HAP-1 (cell line): ENCODE results near the gene SPANXN4.

Experiments
- DNase-seq, 2 experiments: peaks; one replicate each; pipeline ENCODE4 v3.0.0-alpha.2; 2016 to 2020; ENCODE audit warnings: low spot score in 2 of 2
- H3K27me3 ChIP-seq: fragments of 250-450 bp; sonication (Bioruptor Pico); 2 replicates; pipeline ENCODE4 v1.5.1; 2020; ENCODE audit warnings: low read depth, mild to moderate bottlenecking, moderate library complexity
- H3K36me3 ChIP-seq: fragments of 250-450 bp; sonication (Bioruptor Pico); replicated peaks from 2 replicates; pipeline ENCODE4 v1.5.1; 2020; ENCODE audit warnings: mild to moderate bottlenecking
- H3K4me1 ChIP-seq: fragments of 250-450 bp; sonication (Bioruptor Pico); 2 replicates; pipeline ENCODE4 v1.5.1; 2020; ENCODE audit warnings: mild to moderate bottlenecking
- H3K4me3 ChIP-seq: fragments of 250-450 bp; sonication (Bioruptor Pico); 2 replicates; pipeline ENCODE4 v1.5.1; 2020; ENCODE audit warnings: mild to moderate bottlenecking, moderate library complexity
- H3K9me3 ChIP-seq: fragments of 250-450 bp; sonication (Bioruptor Pico); 2 replicates; pipeline ENCODE4 v1.5.1; 2020; ENCODE audit warnings: mild to moderate bottlenecking, moderate library complexity
- in situ Hi-C: fragments of 300-500 bp; cut with MboI; formaldehyde crosslinking; loops from 3 replicates; pipeline ENCODE4 v1.14.3; 2020; ENCODE audit warnings: low sequenced_read_pairs, inconsistent platforms, mixed read lengths

The SPANXN4 gene, protein sequence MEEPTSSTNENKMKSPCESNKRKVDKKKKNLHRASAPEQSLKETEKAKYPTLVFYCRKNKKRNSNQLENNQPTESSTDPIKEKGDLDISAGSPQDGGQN

DNA sequence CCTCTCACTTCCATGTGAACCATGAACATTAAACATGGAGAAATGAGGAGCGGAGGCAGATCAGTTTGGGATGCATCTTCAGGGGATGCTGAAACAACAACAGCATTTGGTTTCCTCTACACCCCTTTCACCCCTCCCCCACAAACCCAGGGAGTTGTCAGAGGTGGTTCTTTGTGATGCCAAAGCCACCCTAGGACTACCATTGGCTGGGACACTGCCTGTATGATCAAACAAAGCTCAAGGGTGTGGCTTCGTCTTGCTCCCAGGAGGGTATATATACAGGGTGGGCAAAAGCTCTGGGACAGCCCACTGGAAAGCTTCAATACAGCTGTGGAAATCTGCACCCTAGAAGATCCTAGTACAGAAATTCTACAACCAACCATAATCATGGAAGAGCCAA lies at the start of gene SPANXN4:
Gene SPANXN4, plus strand, starts transcription at position 301 of the 400 bp plus-strand sequence. Its CDS starts 87 bp downstream, at position 388.
- no peaks in the 10 kb centered on the region for H3K27me3 ChIP-seq
- no peaks in the 10 kb centered on the region for H3K9me3 ChIP-seq
- no peaks in the 10 kb centered on the region for H3K4me1 ChIP-seq
- DNase-seq = no peak
- no peak within 1 kb of the TSS for H3K4me3 ChIP-seq
- in situ Hi-C loops = no loop called here
- no peaks in the 10 kb centered on the region for H3K36me3 ChIP-seq

GRCh38 chrX:142977128-142977914 lies 48.4 kb upstream of the SPANXN4 start:
- Histone ChIP-seq H3K36me3 (no peaks in the 10 kb centered on the region), H3K27me3 (no peaks in the 10 kb centered on the region), H3K4me3 (no peak overlapping the region), H3K9me3 (no peaks in the 10 kb centered on the region; the same call in 1 of the 2 replicates), H3K4me1 (no peaks in the 10 kb centered on the region)
- DNase-seq = no peak
- in situ Hi-C loops = no loop called here

- H3K9me3 ChIP-seq = no peaks in the 10 kb centered on the region
- no peaks in the 10 kb centered on the region for H3K27me3 ChIP-seq
- in situ Hi-C loops = no loop called here
- no peak overlapping the region for H3K4me3 ChIP-seq
- no peaks in the 10 kb centered on the region for H3K36me3 ChIP-seq
- H3K4me1 ChIP-seq = no peaks in the 10 kb centered on the region
- no peak for DNase-seq
Measured at GRCh38 chrX:142978130-142978684, 47.5 kb upstream of the SPANXN4 start.

DNA sequence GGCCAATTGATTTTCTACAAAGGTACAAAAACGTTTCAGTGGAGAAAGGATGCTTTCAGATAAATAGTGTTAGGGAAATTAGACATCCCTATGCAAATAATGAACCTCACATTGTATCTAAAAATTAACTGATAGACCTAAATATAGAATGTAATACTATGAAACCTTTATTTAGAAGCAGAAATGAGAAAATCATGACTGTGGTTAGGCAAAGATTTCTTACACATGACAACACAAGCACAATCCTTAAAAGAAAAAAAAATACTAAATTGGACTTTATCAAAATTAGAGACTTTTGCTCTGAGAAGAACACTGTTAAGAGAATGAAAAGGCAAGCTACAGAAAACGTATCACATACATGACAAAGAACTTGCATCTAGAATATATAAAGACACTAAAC lies 43.0 kb upstream of the SPANXN4 start:
- no peaks in the 10 kb centered on the region for H3K27me3 ChIP-seq
- no peak for DNase-seq
- no peaks in the 10 kb centered on the region for H3K36me3 ChIP-seq
- H3K4me3 ChIP-seq = no peak overlapping the region
- H3K4me1 ChIP-seq = no peaks in the 10 kb centered on the region
- in situ Hi-C loops = no loop called here
- no peaks in the 10 kb centered on the region for H3K9me3 ChIP-seq

DNA sequence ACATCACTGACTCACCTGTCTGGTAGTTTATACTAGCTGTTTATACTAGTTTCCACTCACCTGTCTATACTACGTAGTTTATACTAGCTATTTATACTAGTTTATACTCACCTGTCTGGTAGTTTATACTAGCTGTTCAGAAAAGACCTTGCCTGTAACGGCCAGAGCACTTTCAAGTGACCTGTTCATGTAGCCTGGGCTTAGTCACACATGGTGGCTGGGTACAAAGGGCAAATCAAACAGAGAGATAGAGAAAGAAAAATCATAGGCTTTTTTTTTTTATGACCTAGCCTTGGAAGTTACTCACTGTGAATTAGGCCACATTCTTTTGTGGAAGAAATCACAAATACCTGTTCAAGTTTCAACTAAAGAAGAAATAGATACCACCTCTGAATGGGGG lies 30.7 kb upstream of the SPANXN4 start:
- Histone ChIP-seq H3K4me3 (no peak overlapping the region), H3K27me3 (no peaks in the 10 kb centered on the region), H3K4me1 (no peaks in the 10 kb centered on the region), H3K9me3 (no peaks in the 10 kb centered on the region; the same call in 1 of the 2 replicates), H3K36me3 (no peaks in the 10 kb centered on the region)
- DNase-seq = no peak
- in situ Hi-C loops = no loop called here

DNA sequence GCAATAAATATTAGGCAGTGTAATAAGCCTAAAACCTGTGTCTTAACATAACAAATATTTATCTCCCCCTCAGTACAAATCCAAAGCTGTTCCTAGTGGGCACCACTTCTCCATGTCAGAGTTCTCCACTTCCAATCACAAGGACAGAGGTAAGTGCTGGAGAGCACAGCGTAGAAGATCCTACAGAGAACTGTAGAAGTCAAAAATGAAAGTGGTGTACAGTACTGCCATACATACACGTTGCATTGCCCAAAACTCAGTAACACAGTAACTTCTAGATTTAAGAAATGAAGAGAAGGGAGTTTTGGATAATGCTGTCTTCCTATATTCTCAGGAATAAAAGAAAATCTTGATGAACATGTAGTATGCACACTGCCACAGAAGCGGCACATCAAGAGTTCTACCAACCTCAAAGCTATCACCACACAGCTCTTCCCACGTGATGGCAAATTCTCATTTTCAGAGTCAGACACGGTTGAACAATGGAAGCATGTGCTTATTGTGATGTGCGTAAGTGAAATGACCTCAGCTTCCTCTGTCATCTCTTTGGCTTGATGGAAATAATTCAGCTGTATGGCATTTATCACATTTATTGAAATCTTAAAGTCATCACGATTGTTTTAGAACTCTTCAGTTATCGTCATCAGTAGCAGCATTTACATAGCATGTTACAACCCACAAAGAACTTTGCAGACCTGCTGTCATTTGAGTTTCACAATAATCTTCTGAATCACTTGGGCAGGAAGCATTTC lies 27.1 kb upstream of the SPANXN4 start:
- H3K4me3 ChIP-seq = no peak overlapping the region
- no peak for DNase-seq
- in situ Hi-C loops = no loop called here

GRCh38 chrX:142999199-142999701 lies 26.5 kb upstream of the SPANXN4 start:
- in situ Hi-C loops = no loop called here
- Histone ChIP-seq H3K9me3 (no peaks in the 10 kb centered on the region), H3K27me3 (no peaks in the 10 kb centered on the region), H3K36me3 (no peaks in the 10 kb centered on the region), H3K4me3 (no peak overlapping the region), H3K4me1 (no peaks in the 10 kb centered on the region)
- no peak for DNase-seq

More for the DNA sequence above, 27.1 kb upstream of the SPANXN4 start:
- Histone ChIP-seq H3K27me3 (no peaks in the 10 kb centered on the region), H3K4me1 (no peaks in the 10 kb centered on the region), H3K9me3 (no peaks in the 10 kb centered on the region), H3K36me3 (no peaks in the 10 kb centered on the region)

DNA sequence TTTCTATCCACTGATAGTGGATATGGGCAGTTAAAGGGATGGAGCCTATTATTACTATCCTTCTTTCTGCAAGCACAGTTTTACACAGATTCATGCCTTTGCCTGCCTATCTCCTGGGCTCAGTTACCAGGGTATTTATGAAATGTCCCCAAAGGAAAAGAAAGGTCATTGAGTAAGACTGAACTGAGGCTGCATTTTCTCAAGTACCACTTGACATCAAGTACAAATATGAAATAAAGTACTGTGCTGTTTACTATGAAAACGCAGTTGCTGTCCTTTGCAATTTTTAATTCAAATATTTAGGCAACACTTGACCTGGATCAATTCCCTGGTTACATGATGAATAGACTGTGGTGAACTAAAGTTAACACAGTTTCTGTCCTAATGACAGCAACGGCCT lies 23.5 kb upstream of the SPANXN4 start:
- no peak overlapping the region for H3K4me3 ChIP-seq
- in situ Hi-C loops = no loop called here
- no peaks in the 10 kb centered on the region for H3K36me3 ChIP-seq
- no peaks in the 10 kb centered on the region for H3K4me1 ChIP-seq
- DNase-seq = no peak
- H3K27me3 ChIP-seq = no peaks in the 10 kb centered on the region
- H3K9me3 ChIP-seq = no peaks in the 10 kb centered on the region

GRCh38 chrX:143017272-143017671 lies 8.5 kb upstream of the SPANXN4 start:
- no peaks in the 10 kb centered on the region for H3K36me3 ChIP-seq
- H3K27me3 ChIP-seq = no peaks in the 10 kb centered on the region
- H3K4me1 ChIP-seq = no peaks in the 10 kb centered on the region
- no peaks in the 10 kb centered on the region for H3K9me3 ChIP-seq
- no peak for DNase-seq
- in situ Hi-C loops = no loop called here
- no peak overlapping the region for H3K4me3 ChIP-seq

DNA sequence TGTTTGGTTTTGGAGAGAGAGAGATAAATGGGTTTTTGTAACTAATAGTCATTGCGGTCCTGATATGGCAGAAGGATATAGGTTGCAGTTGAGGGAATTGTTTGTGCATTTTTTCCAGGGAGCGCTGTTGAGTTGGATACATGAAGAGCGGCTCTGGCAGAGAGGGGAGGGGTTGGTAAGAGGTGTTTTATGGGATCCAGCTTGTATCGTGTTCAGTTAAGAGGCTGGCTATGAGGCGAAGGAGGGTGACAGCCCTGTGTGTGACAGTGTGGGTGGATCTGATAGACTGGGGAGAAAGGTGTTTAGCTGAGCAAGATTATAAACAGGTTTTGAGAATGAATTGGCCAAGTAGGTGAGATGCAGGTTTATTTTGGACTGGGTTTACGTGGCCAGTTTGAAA lies 1.5 kb downstream of the SPANXN4 start:
- in situ Hi-C loops = no loop called here
- no peak for DNase-seq

GRCh38 chrX:143047511-143047910 lies 21.8 kb downstream of the SPANXN4 start:
- Histone ChIP-seq H3K27me3 (no peaks in the 10 kb centered on the region), H3K4me1 (no peaks in the 10 kb centered on the region), H3K9me3 (no peaks in the 10 kb centered on the region), H3K36me3 (no peaks in the 10 kb centered on the region), H3K4me3 (no peak overlapping the region)
- in situ Hi-C loops = no loop called here
- DNase-seq = no peak

More for the DNA sequence above, 1.5 kb downstream of the SPANXN4 start:
- no peaks in the 10 kb centered on the region for H3K4me1 ChIP-seq
- H3K36me3 ChIP-seq = no peaks in the 10 kb centered on the region
- H3K9me3 ChIP-seq = no peaks in the 10 kb centered on the region
- no peak overlapping the region for H3K4me3 ChIP-seq
- H3K27me3 ChIP-seq = no peaks in the 10 kb centered on the region

DNA sequence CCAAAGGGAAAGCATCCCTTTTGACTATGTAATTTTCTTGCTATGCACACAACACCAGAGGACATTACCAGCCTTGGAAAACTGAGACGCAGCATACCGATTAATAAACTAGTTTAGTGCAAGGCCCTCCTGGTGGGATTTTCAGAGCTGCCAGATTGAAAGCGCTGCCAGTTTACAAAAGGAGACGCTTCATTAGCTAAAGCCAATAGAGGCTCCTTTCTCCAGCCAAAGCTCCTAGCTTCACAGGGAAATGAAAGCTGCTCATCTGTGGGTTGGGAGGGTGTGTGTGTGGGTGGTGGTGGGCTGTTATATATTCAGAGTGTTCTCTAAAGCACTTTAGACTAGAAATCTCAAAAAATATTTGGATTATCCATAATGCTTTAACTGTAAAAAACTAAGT lies 32.4 kb downstream of the SPANXN4 start:
- no peaks in the 10 kb centered on the region; the same call in 1 of the 2 replicates for H3K9me3 ChIP-seq
- H3K36me3 ChIP-seq = no peaks in the 10 kb centered on the region
- no peak overlapping the region for H3K4me3 ChIP-seq
- H3K4me1 ChIP-seq = no peaks in the 10 kb centered on the region
- no peaks in the 10 kb centered on the region for H3K27me3 ChIP-seq
- no peak for DNase-seq
- in situ Hi-C loops = no loop called here

DNA sequence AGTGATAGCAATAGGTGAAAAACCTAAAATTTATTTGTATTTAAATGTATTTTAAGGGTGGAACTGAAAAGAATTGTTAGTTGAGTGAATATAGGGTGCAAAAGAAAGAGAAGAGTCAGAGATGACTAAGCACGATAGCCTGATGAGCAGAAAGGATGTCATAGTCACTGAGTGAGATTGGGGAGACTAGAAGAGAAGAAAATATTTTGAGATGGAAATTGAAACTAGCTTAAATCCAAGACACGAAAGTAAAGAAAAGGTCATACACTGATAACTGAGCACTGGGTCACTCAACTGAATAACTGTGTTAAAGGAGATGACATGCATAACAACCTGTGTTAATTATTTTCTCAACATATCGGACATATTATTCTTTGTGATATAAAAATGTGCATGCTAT lies 55.5 kb downstream of the SPANXN4 start:
- in situ Hi-C loops = no loop called here
- H3K27me3 ChIP-seq = no peaks in the 10 kb centered on the region
- no peak for DNase-seq
- no peaks in the 10 kb centered on the region for H3K4me1 ChIP-seq
- no peaks in the 10 kb centered on the region for H3K9me3 ChIP-seq
- H3K4me3 ChIP-seq = no peak overlapping the region
- no peaks in the 10 kb centered on the region for H3K36me3 ChIP-seq

DNA sequence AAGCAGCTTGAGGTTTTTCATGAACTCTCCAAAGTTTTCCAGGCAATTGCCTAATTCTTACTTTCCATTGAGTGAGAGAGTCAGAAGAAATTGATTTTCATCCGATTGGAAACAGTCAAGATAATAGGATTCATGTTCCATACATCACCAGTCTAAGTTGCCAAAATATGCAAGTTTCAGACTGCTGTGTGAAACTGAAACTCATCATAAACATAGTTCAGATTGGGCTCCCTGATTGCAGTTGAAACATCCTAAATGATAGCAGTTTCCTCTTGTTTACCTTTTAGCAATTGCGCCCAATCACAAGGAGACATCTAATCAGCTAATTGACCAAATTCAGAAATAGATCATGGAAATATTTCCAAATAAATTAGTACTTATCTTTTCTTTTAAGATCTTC lies 56.8 kb downstream of the SPANXN4 start:
- no peaks in the 10 kb centered on the region for H3K27me3 ChIP-seq
- in situ Hi-C loops = no loop called here
- no peaks in the 10 kb centered on the region for H3K4me1 ChIP-seq
- no peak for DNase-seq
- H3K9me3 ChIP-seq = no peaks in the 10 kb centered on the region
- no peaks in the 10 kb centered on the region for H3K36me3 ChIP-seq
- H3K4me3 ChIP-seq = no peak overlapping the region
